ENCODE data around the gene NANP. TPM values are rescaled to one million over a fixed set of nuclear protein-coding genes. Genes with fewer than 3 reads are reported as not detected.

The NANP gene
- total RNA-seq, result 8.5 TPM

GRCh38 chr20:25623736-25624499 lies at the start of gene NANP:
TSS of gene NANP (minus strand) at chr20:25624014. CDS start at chr20:25623948, 66 bp downstream.

GRCh38 chr20:25584905-25585704 lies 38.7 kb downstream of the NANP start, which contains the start of gene NINL:
TSS of gene NINL (minus strand) at chr20:25585531. CDS start at chr20:25526587, 58,944 bp downstream.

Small RNAs within 50 kb of the gene (small RNA-seq; reads per million reads assigned to genes)
- gene RN7SL594P, result not detected
- not detected for gene RNU6ATAC17P

Other genes starting within 250 kb of the NANP start
- gene ABHD12, start 233.2 kb downstream of the NANP start, total RNA-seq, result 69.2 TPM
- 14.1 TPM for gene GINS1, start 216.3 kb downstream of the NANP start, total RNA-seq
- gene NINL, start 38.5 kb downstream of the NANP start, total RNA-seq, result 22.1 TPM
- 19.6 TPM for gene ZNF337, start 72.8 kb upstream of the NANP start, total RNA-seq

All from diencephalon (tissue), 1 donor.